ENCODE results near the gene EPB41. TPM values are rescaled to one million over a fixed set of nuclear protein-coding genes. Genes with fewer than 3 reads are reported as not detected.
"Not testable (repeated sequence)": the region's sequence is repeated elsewhere in the genome, so short reads cannot be mapped to it uniquely, and the experiment has no call there.

Gene EPB41
- total and polyA plus RNA-seq, 12 donors = 6.6 to 49.5 (median 30.3) TPM

DNA sequence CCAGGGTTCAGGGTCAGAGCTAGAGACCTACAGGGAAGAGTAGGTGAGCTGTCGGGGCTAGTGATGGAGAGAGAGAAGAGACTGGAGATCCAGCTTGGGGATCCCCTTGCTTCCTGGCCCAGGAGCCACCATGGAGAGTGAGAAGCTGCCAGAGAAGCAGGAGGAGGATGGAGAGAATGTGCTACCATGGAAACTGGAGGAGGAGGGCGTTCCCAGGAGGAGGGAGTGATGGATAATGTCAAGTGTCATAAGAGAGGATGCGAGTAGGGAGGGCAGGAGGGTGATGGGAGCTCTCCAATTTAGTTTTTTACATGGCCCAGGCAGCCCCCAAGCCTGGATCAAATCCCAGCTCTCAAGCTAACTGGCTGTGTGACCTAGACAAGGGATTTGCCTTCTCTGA is 46.5 kb upstream of the EPB41 start:
- Histone ChIP-seq H3K27ac (no peak overlapping the region), H3K4me1 (replicated peaks in 1 of 2) (no peaks in the 10 kb centered on the region), H3K4me3 (no peak overlapping the region), H3K36me3 (replicated peaks in 1 of 2) (no peaks in the 10 kb centered on the region), H3K9me3 (replicated peaks in 1 of 3) (no peaks in the 10 kb centered on the region), H3K27me3 (peaks cover 4% of the 10 kb centered on the region)
- WGBS, 4 donors = 62 to 73% (median 70%) methylated on average over 3 of the region's 3 CpGs
- no peak for DNase-seq
- no peak for TF ChIP-seq POLR2A (IDR thresholded peaks at IDR 0.05)
- TF ChIP-seq, protein P1, sequence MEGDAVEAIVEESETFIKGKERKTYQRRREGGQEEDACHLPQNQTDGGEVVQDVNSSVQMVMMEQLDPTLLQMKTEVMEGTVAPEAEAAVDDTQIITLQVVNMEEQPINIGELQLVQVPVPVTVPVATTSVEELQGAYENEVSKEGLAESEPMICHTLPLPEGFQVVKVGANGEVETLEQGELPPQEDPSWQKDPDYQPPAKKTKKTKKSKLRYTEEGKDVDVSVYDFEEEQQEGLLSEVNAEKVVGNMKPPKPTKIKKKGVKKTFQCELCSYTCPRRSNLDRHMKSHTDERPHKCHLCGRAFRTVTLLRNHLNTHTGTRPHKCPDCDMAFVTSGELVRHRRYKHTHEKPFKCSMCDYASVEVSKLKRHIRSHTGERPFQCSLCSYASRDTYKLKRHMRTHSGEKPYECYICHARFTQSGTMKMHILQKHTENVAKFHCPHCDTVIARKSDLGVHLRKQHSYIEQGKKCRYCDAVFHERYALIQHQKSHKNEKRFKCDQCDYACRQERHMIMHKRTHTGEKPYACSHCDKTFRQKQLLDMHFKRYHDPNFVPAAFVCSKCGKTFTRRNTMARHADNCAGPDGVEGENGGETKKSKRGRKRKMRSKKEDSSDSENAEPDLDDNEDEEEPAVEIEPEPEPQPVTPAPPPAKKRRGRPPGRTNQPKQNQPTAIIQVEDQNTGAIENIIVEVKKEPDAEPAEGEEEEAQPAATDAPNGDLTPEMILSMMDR (IDR thresholded peaks at IDR 0.05) = no peak
- intact Hi-C loops (cut with DNase I) = loop anchor here (5.0 kb wide), 1 partner anchor 76 kb away; no protein-coding TSS in a partner anchor

DNA sequence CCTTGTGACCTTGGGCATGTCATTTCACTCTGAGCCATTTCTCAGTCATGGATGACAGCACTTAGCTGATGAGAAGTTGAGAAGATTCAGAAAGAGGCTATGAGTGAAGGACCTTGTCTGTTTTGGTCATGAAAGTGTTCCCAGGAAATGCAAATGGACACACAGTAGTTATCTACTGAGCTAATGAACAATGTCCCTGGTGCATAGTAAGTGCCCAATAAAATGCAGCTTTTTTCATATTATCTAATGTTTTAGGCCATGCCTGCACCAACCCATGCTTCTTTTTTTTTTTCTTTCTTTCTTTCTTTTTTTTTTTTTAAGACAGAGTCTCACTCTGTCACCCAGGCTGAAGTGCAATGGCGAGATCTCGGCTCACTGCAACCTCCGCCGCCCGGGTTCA is 44.4 kb upstream of the EPB41 start:
- no peak for DNase-seq
- H3K4me1 ChIP-seq (replicated peaks in 1 of 2) = no peaks in the 10 kb centered on the region
- no peak overlapping the region for H3K27ac ChIP-seq
- H3K36me3 ChIP-seq (replicated peaks in 1 of 2) = no peaks in the 10 kb centered on the region
- TF ChIP-seq POLR2A (IDR thresholded peaks at IDR 0.05) = no peak
- TF ChIP-seq, protein P1 (IDR thresholded peaks at IDR 0.05) = no peak
- H3K9me3 ChIP-seq (replicated peaks in 1 of 3) = no peaks in the 10 kb centered on the region
- intact Hi-C loops (cut with DNase I) = loop anchor here (5.0 to 10.0 kb wide), 2 partner anchors 78 to 215 kb away; no protein-coding TSS in a partner anchor
- no peak overlapping the region for H3K4me3 ChIP-seq
- 90 to 98% (median 95%) methylated on average over 5 of the region's 5 CpGs for WGBS, 4 donors
- peaks cover 4% of the 10 kb centered on the region for H3K27me3 ChIP-seq

DNA sequence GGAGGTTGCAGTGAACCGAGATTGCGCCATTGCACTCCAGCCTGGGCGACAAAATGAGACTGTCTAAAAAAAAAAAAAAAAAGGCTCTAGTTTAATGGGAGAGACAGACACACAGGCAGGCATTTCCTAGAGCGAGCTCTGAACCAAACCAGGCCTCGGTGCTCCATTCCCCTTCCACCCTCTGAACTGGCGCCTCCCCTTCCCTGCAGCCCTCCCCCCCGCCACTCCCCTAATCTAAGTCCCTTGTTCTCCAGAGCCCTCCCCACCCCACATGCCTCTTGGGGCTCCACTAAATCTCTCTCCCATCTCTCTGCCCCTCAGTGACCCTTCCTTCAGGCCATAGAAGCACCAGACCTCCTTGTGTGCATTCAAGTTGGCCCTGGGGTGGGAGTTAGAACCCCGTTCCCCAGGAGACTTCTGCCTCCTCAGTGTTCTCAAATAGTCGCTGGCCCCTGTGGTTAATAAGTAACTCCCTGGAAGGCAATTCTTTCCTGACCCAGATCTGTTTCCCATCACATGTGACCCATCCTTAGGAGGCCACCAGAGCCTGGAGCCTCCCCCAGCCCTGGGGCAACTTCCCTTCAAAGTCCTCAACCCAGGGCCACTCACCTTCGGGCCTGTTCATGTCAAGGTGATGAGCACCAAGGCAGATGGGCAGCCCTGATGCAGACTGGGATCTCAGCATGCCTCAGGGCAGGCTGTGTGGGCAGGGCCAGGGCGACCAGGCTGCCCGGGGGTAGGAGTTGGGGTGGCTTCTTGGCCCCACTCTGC is 42.6 kb upstream of the EPB41 start:
- Histone ChIP-seq H3K36me3 (replicated peaks in 1 of 2) (no peaks in the 10 kb centered on the region), H3K27ac (no peak overlapping the region), H3K27me3 (peaks cover 4% of the 10 kb centered on the region), H3K4me1 (replicated peaks in 1 of 2) (no peaks in the 10 kb centered on the region), H3K9me3 (replicated peaks in 1 of 3) (no peaks in the 10 kb centered on the region), H3K4me3 (no peak overlapping the region)
- 85 to 87% (median 86%) methylated on average over 8 to 12 of the region's 12 CpGs for WGBS, 4 donors
- no peak for DNase-seq
- no peak for TF ChIP-seq POLR2A (IDR thresholded peaks at IDR 0.05)
- TF ChIP-seq, protein P1 (IDR thresholded peaks at IDR 0.05) = no peak
- intact Hi-C loops (cut with DNase I) = loop anchor here in 1 of 2 donors (10.0 kb wide), 1 partner anchor 217 kb away; no protein-coding TSS in a partner anchor

DNA sequence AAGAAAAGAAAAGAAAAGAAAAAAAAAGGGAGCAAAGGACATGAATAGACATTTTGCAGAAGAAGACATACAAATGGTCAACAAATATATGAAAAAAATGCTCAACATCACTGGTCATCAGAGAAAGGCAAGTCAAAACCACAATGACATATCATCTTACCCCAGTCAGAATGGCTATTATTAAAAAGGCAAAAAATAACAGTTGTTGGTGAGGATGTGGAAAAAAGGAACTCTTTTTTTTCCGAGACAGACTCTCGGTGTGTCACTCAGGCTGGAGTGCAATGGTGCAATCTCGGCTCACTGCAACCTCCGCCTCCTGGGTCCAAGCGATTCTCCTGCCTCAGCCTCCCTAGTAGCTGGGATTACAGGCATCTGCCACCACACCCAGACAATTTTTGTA is 39.2 kb upstream of the EPB41 start:
- H3K27ac ChIP-seq; H3K9me3 ChIP-seq (replicated peaks in 1 of 3); H3K36me3 ChIP-seq (replicated peaks in 1 of 2); H3K4me1 ChIP-seq (replicated peaks in 1 of 2); H3K27me3 ChIP-seq; H3K4me3 ChIP-seq; DNase-seq: not testable (repeated sequence)
- 70 to 78% (median 75%) methylated on average over 5 of the region's 5 CpGs for WGBS, 4 donors
- intact Hi-C loops (cut with DNase I) = loop anchor here (5.0 to 10.0 kb wide), 3 partner anchors 220 to 358 kb away; no protein-coding TSS in a partner anchor
